GM23338 (cell line): Measurements from ENCODE around the gene GAB1.

Source experiments
- CREB1 ChIP-seq: fragments of 250-450 bp; sonication (Bioruptor Pico); IDR thresholded peaks from 2 replicates; pipeline ENCODE4 v1.5.0; 2020; ENCODE audit warnings: low read depth, mild to moderate bottlenecking, moderate library complexity
- CTCF ChIP-seq, 2 experiments: fragments of 200-600 bp in 1 of 2; sonication (generic) in 1 of 2; conservative IDR thresholded peaks; 2 replicates each; pipeline versions ENCODE4 v1.5.1 to v1.6.1; 2016 to 2017; ENCODE audit warnings: antibody characterized with exemption in 2 of 2, low read depth in 2 of 2, mild to moderate bottlenecking in 2 of 2, moderate library complexity in 1 of 2
- EZH2 ChIP-seq: fragments of 200-600 bp; sonication (generic); IDR thresholded peaks from one replicate; pipeline ENCODE4 v1.8.0; 2017; ENCODE audit warnings: antibody characterized with exemption, mild to moderate bottlenecking, low read depth; ENCODE audit not compliant: unreplicated experiment
- EZH2phosphoT487 ChIP-seq: fragments of 200-600 bp; sonication (generic); IDR thresholded peaks from one replicate; pipeline ENCODE4 v1.8.1; 2018; ENCODE audit warnings: antibody characterized with exemption; ENCODE audit not compliant: unreplicated experiment
- JUNB ChIP-seq: IDR thresholded peaks from one replicate; pipeline ENCODE4 v1.6.1; 2016; ENCODE audit warnings: antibody characterized with exemption; ENCODE audit not compliant: unreplicated experiment
- POLR2AphosphoS5 ChIP-seq: IDR thresholded peaks from 2 replicates; pipeline ENCODE4 v1.6.1; 2016; ENCODE audit warnings: antibody characterized with exemption, low read depth

GRCh38 chr4:143300860-143301259, 35.8 kb upstream of the GAB1 start:
- no peak for TF ChIP-seq CTCF (conservative IDR thresholded peaks at IDR 0.05; ENCODE audit: low read depth in 2 of 2)
- TF ChIP-seq EZH2: no peak
- TF ChIP-seq EZH2phosphoT487: no peak
- no peak for TF ChIP-seq CREB1 (CRISPR knock-in tag)
- TF ChIP-seq JUNB: no peak
- TF ChIP-seq POLR2AphosphoS5: no peak
